ENCODE measurements around the gene CXCL8. TPM values are rescaled to one million over a fixed set of nuclear protein-coding genes. Genes with fewer than 3 reads are reported as not detected.
A peak's percentile ranks its signal among the peaks of the same experiment; 100 is the strongest.

CXCL8 gene
- total RNA-seq, 1 experiment from 2014 or later, result 477 TPM

DNA sequence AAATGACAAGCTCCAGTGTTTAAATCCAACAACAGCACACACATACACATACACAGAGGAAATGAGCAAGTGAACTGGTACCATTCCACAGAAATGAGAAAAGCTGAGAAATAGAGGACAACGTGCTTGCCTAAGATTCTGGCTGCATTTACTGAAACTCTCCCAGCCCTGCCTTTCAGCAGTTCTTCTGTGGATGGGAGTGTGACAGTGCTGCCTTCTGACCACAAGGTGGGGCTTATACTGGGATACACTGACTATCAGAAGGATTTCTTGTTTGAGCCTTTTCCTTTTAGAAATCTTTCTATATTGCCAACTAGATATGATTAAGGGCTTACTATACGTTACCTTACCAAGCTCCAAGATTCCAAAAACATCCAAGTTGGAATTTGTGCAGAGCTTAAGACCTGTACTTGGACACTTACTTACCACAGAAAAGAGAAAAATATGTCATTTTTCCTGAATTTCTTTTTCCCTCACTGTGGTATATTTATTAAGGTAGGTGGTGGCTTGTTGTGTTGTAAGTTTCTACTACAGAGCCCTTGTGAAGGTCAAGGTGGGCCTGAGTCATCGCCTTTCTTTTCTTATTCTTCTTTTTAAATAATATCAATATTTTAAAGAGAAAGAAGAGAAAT lies 10.7 kb upstream of the CXCL8 start:
- no peak overlapping the region for H2AFZ ChIP-seq (ENCODE audit: low read length)
- TF ChIP-seq EZH2 (IDR thresholded peaks at IDR 0.05; ENCODE audit: low read length, unreplicated experiment), result no peak
- TF ChIP-seq, protein P1, sequence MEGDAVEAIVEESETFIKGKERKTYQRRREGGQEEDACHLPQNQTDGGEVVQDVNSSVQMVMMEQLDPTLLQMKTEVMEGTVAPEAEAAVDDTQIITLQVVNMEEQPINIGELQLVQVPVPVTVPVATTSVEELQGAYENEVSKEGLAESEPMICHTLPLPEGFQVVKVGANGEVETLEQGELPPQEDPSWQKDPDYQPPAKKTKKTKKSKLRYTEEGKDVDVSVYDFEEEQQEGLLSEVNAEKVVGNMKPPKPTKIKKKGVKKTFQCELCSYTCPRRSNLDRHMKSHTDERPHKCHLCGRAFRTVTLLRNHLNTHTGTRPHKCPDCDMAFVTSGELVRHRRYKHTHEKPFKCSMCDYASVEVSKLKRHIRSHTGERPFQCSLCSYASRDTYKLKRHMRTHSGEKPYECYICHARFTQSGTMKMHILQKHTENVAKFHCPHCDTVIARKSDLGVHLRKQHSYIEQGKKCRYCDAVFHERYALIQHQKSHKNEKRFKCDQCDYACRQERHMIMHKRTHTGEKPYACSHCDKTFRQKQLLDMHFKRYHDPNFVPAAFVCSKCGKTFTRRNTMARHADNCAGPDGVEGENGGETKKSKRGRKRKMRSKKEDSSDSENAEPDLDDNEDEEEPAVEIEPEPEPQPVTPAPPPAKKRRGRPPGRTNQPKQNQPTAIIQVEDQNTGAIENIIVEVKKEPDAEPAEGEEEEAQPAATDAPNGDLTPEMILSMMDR (conservative IDR thresholded peaks at IDR 0.05; ENCODE audit: low read depth, low read length), result peak; percentile 96
- BruUV-seq (replicated peaks), result TSS peak; percentile 41
- H3K27me3 ChIP-seq (ENCODE audit: low read length), result no peaks in the 10 kb centered on the region
- peaks cover 15% of the 10 kb centered on the region for H3F3A ChIP-seq (ENCODE audit: low read length, unreplicated experiment)
- no peaks in the 10 kb centered on the region for H4K20me1 ChIP-seq (ENCODE audit: low read length)
- no peaks in the 10 kb centered on the region for H3K9me2 ChIP-seq (replicated peaks; ENCODE audit: low read length)
- H3K79me2 ChIP-seq (ENCODE audit: low read length), result no peaks in the 10 kb centered on the region
- no peak overlapping the region for H3K4me3 ChIP-seq (ENCODE audit: low read length)
- H3K27ac ChIP-seq (ENCODE audit: low read length), result peak overlapping the region; percentile 97
- H3K9ac ChIP-seq (ENCODE audit: low read length), result peak overlapping the region; percentile 79
- H3K36me3 ChIP-seq (ENCODE audit: low read depth, low read length), result no peaks in the 10 kb centered on the region
- peak overlapping the region; percentile 62 for H3K4me2 ChIP-seq (ENCODE audit: low read length)
- DNase-seq (peak; percentile 93), ATAC-seq (peak; percentile 68)
- H3K4me1 ChIP-seq (ENCODE audit: insufficient read depth, low read length), result peaks cover 79% of the 10 kb centered on the region
- intact Hi-C loops (cut with micrococcal nuclease), result loop anchor here (1.0 to 10.0 kb wide), 9 partner anchors 25 to 405 kb away; partner anchors contain the start of gene CXCL3
- ChIA-PET CTCF (interaction anchor here (0.6 to 2.0 kb wide), 4 partner anchors 24 to 135 kb away, joined by 3 to 9 read pairs (median 6); no protein-coding TSS in a partner anchor), POLR2A (ENCODE audit: unreplicated experiment) (interaction anchor here (0.8 to 1.7 kb wide), 4 partner anchors 10 to 139 kb away, joined by 3 to 6 read pairs (median 4); partner anchors contain the start of genes CXCL1, CXCL6 and CXCL8)
- H3K9me3 ChIP-seq (ENCODE audit: low read length), result no peaks in the 10 kb centered on the region

- POLR2A ChIA-PET (ENCODE audit: unreplicated experiment), result interaction anchor here (0.8 to 1.7 kb wide), 3 partner anchors 10 to 138 kb away, joined by 3 to 6 read pairs (median 4); partner anchors contain the start of genes CXCL1 and CXCL8
- CTCF ChIA-PET, result interaction anchor here (1.3 to 2.0 kb wide), 3 partner anchors 47 to 134 kb away, joined by 4 to 9 read pairs (median 7); no protein-coding TSS in a partner anchor
- Histone ChIP-seq H3K4me1 (ENCODE audit: insufficient read depth, low read length) (peaks cover 78% of the 10 kb centered on the region), H3K27me3 (ENCODE audit: low read length) (no peaks in the 10 kb centered on the region), H3K9me3 (ENCODE audit: low read length) (no peaks in the 10 kb centered on the region), H3F3A (ENCODE audit: low read length, unreplicated experiment) (peaks cover 15% of the 10 kb centered on the region), H4K20me1 (ENCODE audit: low read length) (no peaks in the 10 kb centered on the region), H3K9me2 (replicated peaks; ENCODE audit: low read length) (no peaks in the 10 kb centered on the region), H2AFZ (ENCODE audit: low read length) (no peak overlapping the region), H3K36me3 (ENCODE audit: low read depth, low read length) (no peaks in the 10 kb centered on the region), H3K9ac (ENCODE audit: low read length) (peak overlapping the region; percentile 79), H3K4me3 (ENCODE audit: low read length) (no peak overlapping the region), H3K4me2 (ENCODE audit: low read length) (peak overlapping the region; percentile 62), H3K79me2 (ENCODE audit: low read length) (no peaks in the 10 kb centered on the region), H3K27ac (ENCODE audit: low read length) (peak overlapping the region; percentile 97)
- peak; percentile 89 for DNase-seq
- intact Hi-C loops (cut with micrococcal nuclease), result loop anchor here (10.0 kb wide), 1 partner anchor 375 kb away; no protein-coding TSS in a partner anchor
- BruUV-seq (replicated peaks), result no TSS peak
- ATAC-seq, result peak; percentile 45
- TF ChIP-seq, protein P1 (conservative IDR thresholded peaks at IDR 0.05; ENCODE audit: low read depth, low read length), result no peak
- TF ChIP-seq EZH2phosphoT487 (IDR thresholded peaks at IDR 0.05; ENCODE audit: borderline replicate concordance, low read length), result no peak
Measured at GRCh38 chr4:73730292-73730691, 10.1 kb upstream of the CXCL8 start.

GRCh38 chr4:73730867-73731266 lies 9.5 kb upstream of the CXCL8 start:
- ATAC-seq (no peak), DNase-seq (no peak)
- no TSS peak for BruUV-seq (replicated peaks)
- POLR2A ChIA-PET (ENCODE audit: unreplicated experiment), result interaction anchor here (1.5 to 1.7 kb wide), 2 partner anchors 54 to 137 kb away, joined by 4 to 6 read pairs; partner anchors contain the start of gene CXCL1
- H4K20me1 ChIP-seq (ENCODE audit: low read length), result no peaks in the 10 kb centered on the region
- no peak for TF ChIP-seq EZH2 (IDR thresholded peaks at IDR 0.05; ENCODE audit: low read length, unreplicated experiment)
- no peak for TF ChIP-seq EZH2phosphoT487 (IDR thresholded peaks at IDR 0.05; ENCODE audit: borderline replicate concordance, low read length)
- TF ChIP-seq, protein P1 (conservative IDR thresholded peaks at IDR 0.05; ENCODE audit: low read depth, low read length), result no peak
- H3K4me2 ChIP-seq (ENCODE audit: low read length), result peak overlapping the region; percentile 62
- H3K9me3 ChIP-seq (ENCODE audit: low read length), result no peaks in the 10 kb centered on the region
- no peaks in the 10 kb centered on the region for H3K9me2 ChIP-seq (replicated peaks; ENCODE audit: low read length)
- CTCF ChIA-PET, result interaction anchor here (0.6 to 2.0 kb wide), 3 partner anchors 47 to 137 kb away, joined by 4 to 9 read pairs (median 7); no protein-coding TSS in a partner anchor
- intact Hi-C loops (cut with micrococcal nuclease), result loop anchor here (10.0 kb wide), 1 partner anchor 374 kb away; no protein-coding TSS in a partner anchor
- no peak overlapping the region for H3K4me3 ChIP-seq (ENCODE audit: low read length)
- H3K4me1 ChIP-seq (ENCODE audit: insufficient read depth, low read length), result peaks cover 78% of the 10 kb centered on the region
- H3K9ac ChIP-seq (ENCODE audit: low read length), result peak overlapping the region; percentile 79
- no peaks in the 10 kb centered on the region for H3K36me3 ChIP-seq (ENCODE audit: low read depth, low read length)
- H3F3A ChIP-seq (ENCODE audit: low read length, unreplicated experiment), result peaks cover 15% of the 10 kb centered on the region
- peak overlapping the region; percentile 97 for H3K27ac ChIP-seq (ENCODE audit: low read length)
- no peak overlapping the region for H2AFZ ChIP-seq (ENCODE audit: low read length)
- no peaks in the 10 kb centered on the region for H3K27me3 ChIP-seq (ENCODE audit: low read length)
- no peaks in the 10 kb centered on the region for H3K79me2 ChIP-seq (ENCODE audit: low read length)
